ENCODE data around the gene UNKL.

Gene UNKL

GRCh38 chr16:1357906-1358566 lies 56.5 kb downstream of the UNKL start:
- TF ChIP-seq TAF1 (IDR thresholded peaks at IDR 0.05; ENCODE audit: borderline replicate concordance, insufficient read depth, low read length) (no peak), POLR2AphosphoS5 (IDR thresholded peaks at IDR 0.05; ENCODE audit: low read depth, low read length) (no peak), REST (IDR thresholded peaks at IDR 0.05; ENCODE audit: insufficient read depth in 1 of 2, low read depth in 2 of 2, low read length in 2 of 2) (no peak), SIN3A (IDR thresholded peaks at IDR 0.05; ENCODE audit: borderline replicate concordance, insufficient read depth, low read length) (no peak), FOXP2 (optimal IDR thresholded peaks at IDR 0.05; ENCODE audit: borderline replicate concordance, extremely low read depth, extremely low read length, insufficient read depth) (no peak)

GRCh38 chr16:1356061-1356900 lies 58.2 kb downstream of the UNKL start:
- TF ChIP-seq FOXP2 (optimal IDR thresholded peaks at IDR 0.05; ENCODE audit: borderline replicate concordance, extremely low read depth, extremely low read length, insufficient read depth) (no peak), TAF1 (IDR thresholded peaks at IDR 0.05; ENCODE audit: borderline replicate concordance, insufficient read depth, low read length) (no peak), SIN3A (IDR thresholded peaks at IDR 0.05; ENCODE audit: borderline replicate concordance, insufficient read depth, low read length) (no peak), REST (IDR thresholded peaks at IDR 0.05; ENCODE audit: insufficient read depth in 1 of 2, low read depth in 2 of 2, low read length in 2 of 2) (no peak), POLR2AphosphoS5 (IDR thresholded peaks at IDR 0.05; ENCODE audit: low read depth, low read length) (no peak)

- no peak for TF ChIP-seq REST (IDR thresholded peaks at IDR 0.05; ENCODE audit: insufficient read depth in 1 of 2, low read depth in 2 of 2, low read length in 2 of 2)
- no peak for TF ChIP-seq SIN3A (IDR thresholded peaks at IDR 0.05; ENCODE audit: borderline replicate concordance, insufficient read depth, low read length)
- TF ChIP-seq POLR2AphosphoS5 (IDR thresholded peaks at IDR 0.05; ENCODE audit: low read depth, low read length), result no peak
- no peak for TF ChIP-seq FOXP2 (optimal IDR thresholded peaks at IDR 0.05; ENCODE audit: borderline replicate concordance, extremely low read depth, extremely low read length, insufficient read depth)
- TF ChIP-seq TAF1 (IDR thresholded peaks at IDR 0.05; ENCODE audit: borderline replicate concordance, insufficient read depth, low read length), result no peak
These were observed 58.9 kb downstream of the UNKL start for GRCh38 chr16:1355591-1355990.

GRCh38 chr16:1354815-1355540 lies 59.5 kb downstream of the UNKL start:
- TF ChIP-seq POLR2AphosphoS5 (IDR thresholded peaks at IDR 0.05; ENCODE audit: low read depth, low read length) (no peak), FOXP2 (optimal IDR thresholded peaks at IDR 0.05; ENCODE audit: borderline replicate concordance, extremely low read depth, extremely low read length, insufficient read depth) (no peak), TAF1 (IDR thresholded peaks at IDR 0.05; ENCODE audit: borderline replicate concordance, insufficient read depth, low read length) (no peak), REST (IDR thresholded peaks at IDR 0.05; ENCODE audit: insufficient read depth in 1 of 2, low read depth in 2 of 2, low read length in 2 of 2) (no peak), SIN3A (IDR thresholded peaks at IDR 0.05; ENCODE audit: borderline replicate concordance, insufficient read depth, low read length) (no peak)
